Stimulated activated CD8-positive, alpha-beta memory T cell treated with anti-CD3 and anti-CD28 coated beads, Interleukin-12 subunit alpha, Interleukin-12 subunit beta, amount 100 ng/mL, for 24 hours (primary cell): ENCODE data around the gene TNS1.

Experiments used
- DNase-seq: peaks from one replicate; pipeline ENCODE4 v3.0.0-alpha.2; 2020; ENCODE audit errors: extremely low read depth

The TNS1 gene

DNA sequence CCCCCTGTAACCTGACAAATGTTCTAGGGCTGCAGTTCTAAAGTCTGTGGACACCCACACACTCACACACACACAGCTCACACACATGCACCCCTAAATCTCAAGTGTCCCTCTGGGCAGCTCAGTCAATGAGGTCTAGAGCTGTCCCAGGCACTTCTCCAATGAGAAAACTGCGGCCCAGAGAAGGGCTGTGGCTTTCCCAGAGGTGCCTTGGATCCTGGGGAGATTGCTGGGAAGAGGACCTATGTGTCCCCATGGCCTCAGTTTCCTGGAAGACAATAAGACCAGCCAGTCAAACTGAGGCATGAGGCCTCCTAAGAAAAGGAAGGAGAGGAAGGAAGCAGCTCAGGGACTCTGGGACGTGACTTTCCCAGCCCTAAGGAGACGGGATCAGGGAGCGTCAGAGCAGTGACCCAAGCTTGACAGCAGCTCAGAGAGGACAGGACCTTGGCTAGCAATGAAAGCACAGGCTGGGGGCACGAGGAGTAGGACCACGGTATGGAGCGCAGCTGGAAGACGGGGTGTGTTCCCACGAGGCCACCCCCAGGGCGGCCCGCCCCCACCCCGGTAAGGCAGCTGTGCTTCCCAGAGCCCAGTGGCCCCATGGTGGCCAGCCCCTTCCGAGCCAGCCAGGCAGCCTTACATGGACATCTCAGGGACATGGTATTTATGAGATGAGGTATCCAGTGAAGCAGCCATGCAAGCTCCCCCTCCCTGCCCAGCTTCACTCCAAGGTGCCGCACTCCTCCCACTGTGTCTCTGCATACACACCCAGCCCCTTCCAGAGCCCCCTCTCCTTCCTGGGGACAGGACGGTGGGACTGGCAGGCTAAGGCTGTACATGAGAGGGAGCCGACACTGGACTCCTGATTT, 46.0 kb downstream of the TNS1 start:
- DNase-seq: no peak

DNA sequence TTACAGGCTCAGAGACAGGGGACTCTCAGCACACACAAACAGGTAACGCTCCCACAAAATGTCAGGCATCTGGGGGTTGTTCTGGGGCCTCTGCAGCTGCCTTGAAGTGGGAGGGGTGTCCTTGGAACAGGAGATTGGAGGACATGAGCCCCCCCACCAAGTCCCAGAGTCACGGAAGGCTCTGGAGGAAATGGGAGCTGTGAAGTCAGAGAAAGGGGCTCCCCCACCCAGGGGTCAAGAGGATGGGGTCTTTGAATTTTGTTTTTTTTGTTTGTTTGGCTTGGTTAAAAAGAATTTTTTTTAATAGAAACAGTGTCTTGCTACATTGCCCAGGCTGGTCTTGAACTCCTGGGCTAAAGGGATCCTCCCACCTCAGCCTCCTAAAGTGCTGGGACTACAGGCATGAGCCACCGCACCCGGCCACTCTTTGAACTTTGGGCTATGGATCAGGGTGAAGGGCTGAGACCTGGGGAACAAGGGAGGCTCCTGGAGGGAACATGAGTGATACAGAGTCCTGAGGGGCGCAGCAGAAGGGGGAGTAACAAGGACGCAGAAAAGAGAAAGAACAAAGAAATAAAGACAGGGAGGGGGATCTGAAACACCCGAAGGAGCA, 46.8 kb downstream of the TNS1 start:
- no peak for DNase-seq

DNA sequence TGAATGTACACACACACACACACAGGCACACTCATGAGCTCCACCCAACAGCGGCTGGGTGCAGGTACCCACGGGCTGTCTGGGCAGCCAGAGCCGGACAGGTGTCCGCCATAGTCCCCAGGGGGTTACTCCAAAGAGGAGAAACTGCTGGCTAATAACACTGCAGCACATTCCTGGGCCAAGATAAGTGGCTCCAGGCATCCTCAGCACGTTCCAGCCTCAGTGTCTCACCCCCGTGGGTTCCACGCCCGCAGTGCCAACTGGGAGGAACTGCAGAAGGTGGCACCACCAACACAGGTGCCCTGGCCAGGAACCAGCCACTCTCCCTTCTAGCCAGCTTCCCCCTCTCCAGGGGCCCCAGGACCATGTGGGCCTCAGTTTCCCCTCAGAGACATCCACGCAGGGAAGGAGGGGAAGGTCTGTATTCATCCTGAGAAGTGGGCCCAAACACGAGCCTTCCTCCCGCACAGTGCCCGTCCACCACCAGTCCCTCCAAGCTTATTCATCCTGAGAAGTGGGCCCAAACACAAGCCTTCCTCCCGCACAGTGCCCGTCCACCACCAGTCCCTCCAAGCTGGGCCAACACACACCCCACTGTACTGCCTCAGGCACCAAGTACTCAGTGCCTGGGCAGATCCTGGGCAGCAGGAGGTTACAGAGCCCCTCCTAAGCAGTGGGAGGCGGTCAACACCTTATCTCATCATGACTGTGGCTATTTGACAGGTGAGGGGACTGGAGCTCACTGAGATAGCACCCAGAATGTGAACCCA, 47.6 kb downstream of the TNS1 start:
- DNase-seq: no peak

- DNase-seq: no peak
These were observed 48.3 kb downstream of the TNS1 start for GRCh38 chr2:217954469-217954868.

DNA sequence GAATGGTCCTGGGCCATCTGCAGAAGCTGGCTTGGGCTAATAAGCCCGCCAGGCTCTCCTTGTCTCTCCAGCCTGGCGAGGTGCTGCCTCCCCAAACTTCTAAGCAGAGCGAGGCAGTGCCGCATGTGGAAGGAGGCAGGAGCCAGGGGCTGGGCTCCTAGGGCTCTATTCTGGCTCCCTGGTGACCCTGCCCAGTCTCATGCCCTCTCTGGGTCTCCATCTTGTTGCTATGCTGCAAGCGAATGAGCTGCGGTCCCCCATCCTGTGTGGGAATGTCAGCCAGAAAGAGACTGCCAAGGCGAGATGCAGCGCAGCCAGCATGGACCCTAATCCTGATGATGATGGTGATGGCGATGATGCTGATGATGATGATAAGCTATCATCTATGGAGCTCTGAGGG, 48.7 kb downstream of the TNS1 start:
- DNase-seq: no peak

DNA sequence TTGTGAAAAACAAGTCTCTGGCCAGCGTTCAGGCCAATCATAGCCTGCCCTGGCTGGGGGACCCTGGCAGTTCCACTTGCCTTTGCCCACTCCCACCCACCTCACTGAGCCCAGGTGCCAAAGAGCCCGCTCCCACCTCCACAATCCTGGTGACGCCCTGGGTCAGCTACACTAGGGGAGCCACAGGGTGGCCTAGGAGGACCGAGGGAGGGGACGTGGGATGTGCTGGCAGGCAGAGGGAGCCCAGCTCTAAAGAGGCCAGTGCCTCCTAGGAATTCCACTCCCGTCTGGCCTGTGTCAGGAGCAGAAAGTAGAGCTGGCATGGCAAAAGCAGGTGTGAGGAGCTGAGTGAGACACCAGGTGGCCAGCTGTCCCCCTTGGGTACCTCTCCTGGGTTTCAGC, 49.3 kb downstream of the TNS1 start:
- no peak for DNase-seq

DNA sequence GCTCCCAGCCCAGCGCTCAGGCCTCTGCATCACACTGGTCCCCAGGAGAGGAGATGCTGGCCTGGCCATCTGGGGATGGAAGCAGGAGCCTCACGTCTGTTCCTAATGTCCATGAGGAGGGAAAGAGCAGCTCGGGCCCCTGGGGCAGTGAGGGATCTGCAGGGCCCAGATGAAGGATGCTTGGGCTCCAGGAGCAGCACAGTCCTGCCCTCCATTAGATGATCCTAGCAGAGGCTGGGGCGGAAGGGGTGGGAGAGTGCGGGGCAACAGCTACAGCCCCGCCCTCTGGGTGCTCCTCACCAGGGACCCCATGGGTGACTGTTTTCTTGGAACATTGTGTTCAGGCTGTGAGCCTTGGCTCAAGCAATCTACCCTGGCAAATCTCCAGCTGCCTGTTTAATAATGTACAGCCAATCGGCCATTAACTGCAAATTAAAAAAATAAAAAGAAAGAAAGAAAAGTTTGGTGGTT, 49.7 kb downstream of the TNS1 start:
- DNase-seq: no peak

- DNase-seq: no peak
These were observed 50.4 kb downstream of the TNS1 start for GRCh38 chr2:217952409-217952808.

GRCh38 chr2:217951521-217952247, 51.1 kb downstream of the TNS1 start:
- no peak for DNase-seq

GRCh38 chr2:217951091-217951490, 51.7 kb downstream of the TNS1 start:
- DNase-seq: no peak

- no peak for DNase-seq
These were observed 52.4 kb downstream of the TNS1 start for GRCh38 chr2:217950401-217950871.

- no peak for DNase-seq
These were observed 53.3 kb downstream of the TNS1 start for GRCh38 chr2:217949447-217949846.

DNA sequence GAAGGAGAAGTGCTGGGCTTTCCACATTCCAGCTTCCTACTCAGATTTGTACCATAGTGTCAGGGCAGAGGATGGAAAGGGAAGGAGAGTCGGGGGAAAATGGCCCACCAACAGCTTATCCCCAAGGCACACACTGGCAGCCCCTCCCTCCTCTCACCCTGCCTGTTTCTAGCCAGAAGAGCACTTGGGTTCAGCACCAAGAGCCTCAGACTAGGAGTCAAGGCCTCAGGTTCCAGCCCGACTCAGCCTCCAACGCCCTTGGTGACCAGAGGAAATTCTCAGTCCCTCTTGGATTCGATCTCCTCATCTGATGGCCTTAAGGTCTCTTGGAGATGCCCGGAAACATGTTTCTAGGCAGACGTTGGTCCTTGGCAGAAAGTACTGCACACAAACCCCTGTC, 53.9 kb downstream of the TNS1 start:
- DNase-seq: no peak

DNA sequence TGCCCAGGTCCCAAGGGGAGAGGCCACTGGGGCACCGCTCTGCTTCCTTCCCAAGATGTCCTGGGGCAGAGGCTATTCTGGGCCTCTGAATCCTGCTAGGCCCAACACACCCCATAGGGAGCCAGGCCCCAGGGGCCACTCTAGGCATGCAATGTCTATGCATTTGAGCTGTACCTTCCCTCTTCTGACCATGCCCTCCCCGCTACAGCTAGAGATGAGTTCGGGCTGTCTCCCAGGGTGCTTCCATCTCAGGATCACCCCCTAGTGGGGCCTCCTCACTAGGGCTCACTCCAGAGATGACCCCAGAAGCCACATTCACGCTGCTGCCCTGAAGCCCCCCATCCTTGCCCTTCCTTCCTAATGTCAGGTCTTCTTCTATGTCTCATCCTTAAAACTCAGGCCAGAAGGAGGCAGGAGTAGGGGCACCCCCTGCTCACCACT, 54.4 kb downstream of the TNS1 start:
- no peak for DNase-seq

DNA sequence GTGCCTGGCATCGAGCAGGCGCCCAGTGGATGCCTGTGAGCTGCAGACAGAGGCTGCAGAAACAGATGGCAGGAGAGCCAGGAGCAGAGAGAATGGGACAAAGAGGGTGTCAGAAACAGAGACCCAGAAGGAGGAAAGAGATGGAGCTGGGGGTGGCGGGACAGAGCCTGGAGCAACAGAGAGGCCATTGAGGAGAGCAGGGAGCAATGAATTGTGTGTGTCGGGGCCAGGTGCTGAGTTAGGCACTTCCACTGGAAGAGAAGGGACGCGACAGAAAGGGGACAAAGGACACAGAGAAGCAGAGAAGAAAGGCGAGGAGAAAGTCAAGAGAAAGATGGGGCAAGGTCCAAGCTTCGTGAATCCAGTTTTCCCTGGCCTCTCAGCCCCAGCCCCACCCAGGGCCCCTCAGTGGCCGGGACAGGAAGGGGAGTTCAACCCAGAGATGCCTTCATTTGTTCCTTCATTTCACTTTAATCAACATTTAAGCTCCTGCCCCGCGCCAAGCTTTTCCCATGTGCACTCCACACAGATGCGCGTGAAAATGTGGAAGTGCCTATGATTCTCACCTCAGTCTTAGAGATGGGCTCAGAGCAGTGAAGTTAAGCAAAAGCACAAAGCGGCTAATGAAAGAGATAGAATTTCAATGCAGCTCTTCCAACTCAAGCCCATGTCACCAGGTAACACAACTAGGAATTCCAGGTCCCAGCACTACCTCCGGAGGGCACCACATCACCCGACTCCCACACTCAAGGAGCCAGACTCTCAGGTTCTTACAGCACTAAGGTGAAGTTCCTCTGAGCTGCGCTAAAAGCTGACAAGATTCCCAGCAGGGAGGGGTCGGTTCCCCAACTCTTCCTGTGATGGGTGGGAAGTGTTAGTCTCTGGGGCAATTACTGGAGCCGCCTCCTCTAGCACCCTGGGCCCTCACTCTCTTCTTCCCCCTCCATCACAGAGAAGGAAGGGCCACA, 55.1 kb downstream of the TNS1 start:
- no peak for DNase-seq

GRCh38 chr2:217946051-217946450, 56.7 kb downstream of the TNS1 start:
- DNase-seq: no peak

GRCh38 chr2:217945530-217945929, 57.3 kb downstream of the TNS1 start:
- DNase-seq: no peak

GRCh38 chr2:217944923-217945322, 57.9 kb downstream of the TNS1 start:
- no peak for DNase-seq

DNA sequence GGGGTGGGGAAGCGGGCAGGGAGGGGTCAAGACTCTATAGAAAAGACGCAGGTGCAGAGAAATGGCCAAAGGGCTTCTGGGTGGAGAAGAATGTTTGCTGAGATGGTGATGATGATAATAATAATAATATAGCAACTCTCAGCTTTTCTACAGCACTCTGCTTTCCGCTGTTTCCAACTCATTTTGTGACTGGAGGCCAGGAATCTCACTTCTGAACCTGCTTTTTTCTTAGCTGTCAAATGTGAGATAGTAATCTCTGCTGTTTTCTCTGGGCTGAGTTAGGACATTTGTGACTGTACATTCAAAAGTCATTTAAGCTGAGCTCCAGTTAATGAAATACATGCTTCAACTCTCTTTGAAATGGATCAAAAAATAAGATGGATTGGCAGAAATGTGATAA, 58.4 kb downstream of the TNS1 start:
- DNase-seq: no peak
